Testis (tissue), 3 donors: ENCODE measurements around the gene TRMT5. TPM values are rescaled to one million over a fixed set of nuclear protein-coding genes. Genes with fewer than 3 reads are reported as not detected.

ENCODE experiments used
- DNase-seq: peaks from one replicate; pipeline ENCODE4 v3.0.0-alpha.2; 2019
- H3K27ac ChIP-seq, 2 donors: fragments of 200-600 bp; sonication (generic); one replicate each; pipeline ENCODE4 v1.5.1; 2019
- H3K27me3 ChIP-seq: fragments of 200-600 bp; sonication (generic); one replicate; pipeline ENCODE4 v1.5.1; 2019
- H3K36me3 ChIP-seq: fragments of 200-600 bp; sonication (generic); one replicate; pipeline ENCODE4 v1.5.1; 2017; ENCODE audit warnings: low read depth; ENCODE audit errors: missing control alignments
- H3K4me1 ChIP-seq: fragments of 200-600 bp; sonication (generic); one replicate; pipeline ENCODE4 v1.5.1; 2019
- H3K4me3 ChIP-seq, 2 donors: fragments of 200-600 bp; sonication (generic); one replicate each; pipeline ENCODE4 v1.5.1; 2017 to 2019
- H3K9me3 ChIP-seq: fragments of 200-600 bp; sonication (generic); one replicate; pipeline ENCODE4 v1.5.1; 2017
- POLR2A ChIP-seq: fragments of 450-650 bp; IDR thresholded peaks from one replicate; pipeline ENCODE4 v1.6.1; 2017; ENCODE audit warnings: antibody characterized with exemption, mild to moderate bottlenecking, moderate library complexity
- WGBS, 2 donors: methylation state at CpG; one replicate each; pipeline ENCODE4 v1.1.5; 2018; 5-methylcytosine and 5-hydroxymethylcytosine counted together
- intact Hi-C: fragments of 100-400 bp; cut with DNase I; formaldehyde crosslinking; loops from one replicate; pipeline ENCODE4 v1.15.1; 2023; ENCODE audit warnings: low total_unique reads
- polyA plus RNA-seq: library from polyadenylated mRNA; stranded (reverse); fragments of 350-450 nt; fragmentation: Illumina TruSeq; extraction: RNeasy Lipid Tissue Mini Kit (QIAGEN cat#74804); gene quantifications from one replicate; pipeline ENCODE4 v1.2.3, GENCODE V29; 2014; ENCODE audit warnings: low read depth, low replicate concordance; ENCODE audit not compliant: insufficient read depth
- total RNA-seq, 2 donors: library from RNA; depleted of rRNA; stranded (reverse); fragments of >200 nt; gene quantifications; one replicate each; pipeline ENCODE4 v1.2.3, GENCODE V29; 2016
- TF ChIP-seq, protein P1 (sequence below), 3 experiments: fragments of 450-650 bp in 2 of 3; fragments of 200-600 bp in 1 of 3; sonication (generic) in 1 of 3; IDR thresholded peaks; one replicate each; pipeline ENCODE4 v1.5.1; 2016 to 2019; ENCODE audit warnings: antibody characterized with exemption in 3 of 3, mild to moderate bottlenecking in 2 of 3, moderate library complexity in 1 of 3

Gene TRMT5
- total and polyA plus RNA-seq, 3 donors from 2014 or later, result 15.2 to 27.6 (median 26.0) TPM

DNA sequence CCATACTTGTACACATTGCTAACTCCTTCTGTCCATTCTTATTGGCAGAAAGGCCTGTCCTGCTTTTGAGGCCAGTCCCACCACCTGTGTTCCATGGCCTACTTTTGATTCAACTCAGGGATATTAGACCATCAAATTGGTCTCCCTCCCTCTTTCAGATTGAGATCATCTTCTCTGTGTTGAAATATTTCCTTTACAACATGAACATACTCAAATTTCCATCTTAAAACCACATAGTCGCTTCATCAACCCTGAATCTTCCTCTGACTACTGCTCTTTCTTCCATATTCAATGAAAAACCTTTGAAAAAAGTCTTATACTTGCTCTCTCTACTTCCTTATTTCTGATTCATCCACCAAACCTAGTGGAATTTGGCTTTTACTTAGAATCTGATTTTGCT lies 34.9 kb downstream of the TRMT5 start:
- TF ChIP-seq, protein P1, sequence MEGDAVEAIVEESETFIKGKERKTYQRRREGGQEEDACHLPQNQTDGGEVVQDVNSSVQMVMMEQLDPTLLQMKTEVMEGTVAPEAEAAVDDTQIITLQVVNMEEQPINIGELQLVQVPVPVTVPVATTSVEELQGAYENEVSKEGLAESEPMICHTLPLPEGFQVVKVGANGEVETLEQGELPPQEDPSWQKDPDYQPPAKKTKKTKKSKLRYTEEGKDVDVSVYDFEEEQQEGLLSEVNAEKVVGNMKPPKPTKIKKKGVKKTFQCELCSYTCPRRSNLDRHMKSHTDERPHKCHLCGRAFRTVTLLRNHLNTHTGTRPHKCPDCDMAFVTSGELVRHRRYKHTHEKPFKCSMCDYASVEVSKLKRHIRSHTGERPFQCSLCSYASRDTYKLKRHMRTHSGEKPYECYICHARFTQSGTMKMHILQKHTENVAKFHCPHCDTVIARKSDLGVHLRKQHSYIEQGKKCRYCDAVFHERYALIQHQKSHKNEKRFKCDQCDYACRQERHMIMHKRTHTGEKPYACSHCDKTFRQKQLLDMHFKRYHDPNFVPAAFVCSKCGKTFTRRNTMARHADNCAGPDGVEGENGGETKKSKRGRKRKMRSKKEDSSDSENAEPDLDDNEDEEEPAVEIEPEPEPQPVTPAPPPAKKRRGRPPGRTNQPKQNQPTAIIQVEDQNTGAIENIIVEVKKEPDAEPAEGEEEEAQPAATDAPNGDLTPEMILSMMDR (IDR thresholded peaks at IDR 0.05), result no peak
- TF ChIP-seq POLR2A, result no peak
- 93 to 95% methylated on average over 1 of the region's 1 CpG for WGBS, 2 donors
- intact Hi-C loops, result no loop called here
- Histone ChIP-seq H3K9me3 (no peaks in the 10 kb centered on the region), H3K4me3 (no peak overlapping the region), H3K27me3 (no peaks in the 10 kb centered on the region), H3K36me3 (no peaks in the 10 kb centered on the region), H3K4me1 (no peaks in the 10 kb centered on the region), H3K27ac (no peak overlapping the region)
- DNase-seq, result no peak

DNA sequence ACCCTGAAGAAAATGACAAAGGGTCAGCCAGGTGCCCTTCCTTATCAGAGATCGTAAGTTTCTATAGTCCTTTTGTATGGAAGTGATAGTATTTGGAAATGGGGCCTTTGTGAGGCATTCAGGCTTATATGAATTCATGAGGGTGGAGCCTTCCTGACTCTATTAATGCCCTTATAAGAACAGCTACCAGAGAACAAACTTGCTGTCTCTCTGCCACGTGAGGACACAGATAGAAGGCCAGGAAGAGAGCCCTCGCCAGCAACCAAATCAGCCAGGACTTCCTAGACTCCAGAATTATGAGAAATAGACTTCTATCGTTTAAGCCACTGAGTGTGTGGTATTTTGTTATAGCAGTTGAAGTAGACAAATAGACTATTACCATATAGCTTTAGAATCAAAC lies 36.7 kb downstream of the TRMT5 start:
- H3K4me1 ChIP-seq, result no peaks in the 10 kb centered on the region
- no peaks in the 10 kb centered on the region for H3K9me3 ChIP-seq
- H3K4me3 ChIP-seq, result no peak overlapping the region
- no peak for DNase-seq
- H3K36me3 ChIP-seq, result no peaks in the 10 kb centered on the region
- 34 to 56% methylated on average over 4 of the region's 4 CpGs for WGBS, 2 donors
- intact Hi-C loops, result no loop called here
- TF ChIP-seq POLR2A, result no peak
- TF ChIP-seq, protein P1 (IDR thresholded peaks at IDR 0.05), result no peak
- no peak overlapping the region for H3K27ac ChIP-seq
- no peaks in the 10 kb centered on the region for H3K27me3 ChIP-seq

DNA sequence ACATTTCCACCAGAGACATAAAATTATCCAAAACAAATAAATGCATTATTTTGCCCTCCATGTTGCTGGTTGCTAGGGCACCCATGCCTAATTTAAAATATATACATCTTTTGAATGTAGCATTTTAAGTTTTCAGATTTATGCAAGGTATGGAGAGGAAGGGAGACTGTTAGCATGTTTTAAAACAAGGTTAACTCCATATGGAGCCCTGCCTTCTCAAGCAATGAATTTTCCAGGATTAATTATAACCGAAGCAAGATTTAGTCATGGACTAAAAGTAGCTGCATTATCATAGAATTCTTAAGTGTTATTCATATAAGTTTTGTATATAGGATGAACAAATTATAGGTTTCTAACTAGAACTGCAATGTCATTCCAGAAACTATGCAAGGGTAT lies 37.2 kb downstream of the TRMT5 start:
- Histone ChIP-seq H3K27me3 (no peaks in the 10 kb centered on the region), H3K36me3 (no peaks in the 10 kb centered on the region), H3K9me3 (no peaks in the 10 kb centered on the region), H3K4me3 (no peak overlapping the region), H3K4me1 (no peaks in the 10 kb centered on the region), H3K27ac (no peak overlapping the region)
- TF ChIP-seq POLR2A, result no peak
- TF ChIP-seq, protein P1 (IDR thresholded peaks at IDR 0.05), result no peak
- 71 to 74% methylated on average over 1 of the region's 1 CpG for WGBS, 2 donors
- DNase-seq, result no peak
- intact Hi-C loops, result no loop called here

DNA sequence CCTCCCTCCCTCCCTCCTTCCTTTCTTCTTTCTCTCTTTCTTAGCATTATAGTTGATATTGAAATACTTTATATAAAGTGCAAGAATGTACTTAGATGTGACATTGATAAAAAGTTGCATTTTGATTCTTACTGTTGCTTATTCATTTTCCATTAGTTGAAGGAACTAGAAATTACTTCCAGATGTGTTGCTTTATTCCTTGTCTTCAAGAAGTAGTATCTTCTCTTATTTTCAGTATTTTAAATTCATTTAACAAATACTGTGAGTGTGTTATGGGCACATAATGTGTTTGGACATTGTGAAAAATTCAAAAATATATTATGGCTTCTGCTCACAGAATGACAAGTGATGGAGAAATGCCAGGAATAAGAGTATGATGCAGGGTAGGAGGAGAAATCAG lies 45.6 kb downstream of the TRMT5 start:
- Histone ChIP-seq H3K36me3 (no peaks in the 10 kb centered on the region), H3K27ac (no peak overlapping the region), H3K4me3 (no peak overlapping the region), H3K4me1 (no peaks in the 10 kb centered on the region), H3K9me3 (no peaks in the 10 kb centered on the region), H3K27me3 (no peaks in the 10 kb centered on the region)
- DNase-seq, result no peak
- intact Hi-C loops, result no loop called here
- TF ChIP-seq, protein P1 (IDR thresholded peaks at IDR 0.05), result no peak
- TF ChIP-seq POLR2A, result no peak

DNA sequence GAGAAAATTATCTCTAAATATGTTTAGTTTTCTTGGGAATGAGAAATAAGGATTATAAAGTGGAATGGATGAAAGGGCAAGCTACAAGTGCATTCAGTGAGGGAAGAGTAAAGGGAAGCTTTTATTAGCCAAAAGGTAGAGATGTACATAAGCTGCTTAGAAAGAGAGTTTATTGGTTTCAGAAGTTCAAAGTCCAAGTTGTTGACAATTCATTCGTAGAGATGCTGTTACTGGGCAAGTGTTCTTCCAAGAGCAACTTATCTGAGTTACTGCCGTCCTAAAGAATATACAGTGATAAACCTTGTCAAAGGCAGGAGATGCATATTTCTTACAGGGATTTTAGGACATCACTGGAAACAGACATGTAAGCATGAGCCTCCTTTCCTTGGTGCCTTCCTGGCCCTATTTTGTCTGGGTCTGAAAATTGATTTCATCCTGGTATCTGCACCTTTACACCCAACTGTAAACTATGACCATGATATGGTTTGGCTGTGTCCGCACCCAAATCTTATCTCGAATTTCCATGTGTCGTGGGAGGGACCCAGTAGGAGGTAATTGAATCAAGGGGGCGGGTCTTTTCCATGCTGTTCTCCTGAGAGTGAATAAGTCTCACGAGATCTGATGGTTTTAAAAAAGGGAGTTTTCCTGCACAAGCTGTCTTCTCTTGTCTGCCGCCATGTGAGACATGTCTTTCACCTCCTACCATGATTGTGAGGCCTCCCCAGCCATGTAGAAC lies 46.8 kb downstream of the TRMT5 start:
- Histone ChIP-seq H3K27ac (no peak overlapping the region), H3K27me3 (no peaks in the 10 kb centered on the region), H3K4me3 (no peak overlapping the region), H3K36me3 (no peaks in the 10 kb centered on the region), H3K9me3 (no peaks in the 10 kb centered on the region), H3K4me1 (no peaks in the 10 kb centered on the region)
- intact Hi-C loops, result no loop called here
- 85 to 89% methylated on average over 8 of the region's 8 CpGs for WGBS, 2 donors
- no peak for DNase-seq
- no peak for TF ChIP-seq POLR2A
- TF ChIP-seq, protein P1 (IDR thresholded peaks at IDR 0.05), result no peak
